SU-DHL-6 (cell line): ENCODE data around the gene MTMR11.
"Not testable (repeated sequence)": the region's sequence is repeated elsewhere in the genome, so short reads cannot be mapped to it uniquely, and the experiment has no call there.

Experiments used
- H2AFZ ChIP-seq: fragments of 200-600 bp; sonication (generic); 2 replicates; pipeline ENCODE4 v1.6.1; 2014; ENCODE audit warnings: low read depth, mild to moderate bottlenecking, moderate library complexity, mixed read lengths, antibody characterized with exemption, low read length; ENCODE audit not compliant: severe bottlenecking
- H3F3A ChIP-seq: fragments of 200-600 bp; shearing (Covaris generic); 2 replicates; pipeline ENCODE4 v1.6.0; 2016; ENCODE audit warnings: antibody characterized with exemption, mild to moderate bottlenecking; ENCODE audit not compliant: insufficient read depth
- H3K27ac ChIP-seq: fragments of 200-600 bp; sonication (generic); 2 replicates; pipeline ENCODE4 v1.5.1; 2016; ENCODE audit warnings: low read depth, mild to moderate bottlenecking, low read length, moderate library complexity, mixed read lengths
- H3K27me3 ChIP-seq: fragments of 200-600 bp; sonication (generic), shearing (Covaris generic); 2 replicates; pipeline ENCODE4 v1.6.0; 2014; ENCODE audit warnings: mild to moderate bottlenecking, low read length
- H3K36me3 ChIP-seq: fragments of 200-600 bp; sonication (generic); 2 replicates; pipeline ENCODE4 v1.6.1; 2014; ENCODE audit warnings: mild to moderate bottlenecking, low read length, mixed read lengths
- H3K4me2 ChIP-seq: fragments of 300-600, 200-600 bp; shearing (Covaris generic), sonication (generic); 2 replicates; pipeline ENCODE4 v1.6.0; 2014; ENCODE audit warnings: low read length, low read depth, mild to moderate bottlenecking; ENCODE audit not compliant: poor library complexity, severe bottlenecking
- H3K4me3 ChIP-seq: fragments of 200-600 bp; sonication (generic); 2 replicates; pipeline ENCODE4 v1.5.1; 2014; ENCODE audit warnings: antibody characterized with exemption, low read length, mild to moderate bottlenecking, mixed read lengths; ENCODE audit not compliant: insufficient read depth, poor library complexity, severe bottlenecking
- H3K79me2 ChIP-seq: fragments of 200-600 bp; sonication (generic); 2 replicates; pipeline ENCODE4 v1.6.1; 2014; ENCODE audit warnings: mild to moderate bottlenecking, low read length, moderate library complexity; ENCODE audit not compliant: insufficient read depth
- H3K9ac ChIP-seq: fragments of 200-600 bp; sonication (generic); 2 replicates; pipeline ENCODE4 v1.7.0; 2014; ENCODE audit warnings: mild to moderate bottlenecking, low read length
- H3K9me2 ChIP-seq: fragments of 200-600 bp; sonication (generic); replicated peaks from 2 replicates; pipeline ENCODE4 v1.6.1; 2014; ENCODE audit warnings: low read length; ENCODE audit not compliant: insufficient read depth
- H3K9me3 ChIP-seq: fragments of 200-600 bp; sonication (generic); 2 replicates; pipeline ENCODE4 v1.6.1; 2014; ENCODE audit warnings: low read length, mixed read lengths; ENCODE audit not compliant: insufficient read depth
- H4K20me1 ChIP-seq: fragments of 200-600 bp; sonication (generic); 2 replicates; pipeline ENCODE4 v1.6.1; 2014; ENCODE audit warnings: low read depth, mild to moderate bottlenecking, antibody characterized with exemption, low read length, moderate library complexity, mixed read lengths
- CTCF ChIP-seq: fragments of 200-600 bp; sonication (generic); IDR thresholded peaks from one replicate; pipeline ENCODE4 v1.5.1; 2017; ENCODE audit warnings: antibody characterized with exemption, mild to moderate bottlenecking, low read length, moderate library complexity; ENCODE audit not compliant: insufficient read depth, poor library complexity, severe bottlenecking
- EZH2phosphoT487 ChIP-seq: fragments of 200-600 bp; sonication (generic), shearing (Covaris generic); conservative IDR thresholded peaks from 2 replicates; pipeline ENCODE4 v1.6.1; 2018; ENCODE audit warnings: mild to moderate bottlenecking, antibody characterized with exemption, low read length, moderate library complexity, mixed read lengths

Gene MTMR11

DNA sequence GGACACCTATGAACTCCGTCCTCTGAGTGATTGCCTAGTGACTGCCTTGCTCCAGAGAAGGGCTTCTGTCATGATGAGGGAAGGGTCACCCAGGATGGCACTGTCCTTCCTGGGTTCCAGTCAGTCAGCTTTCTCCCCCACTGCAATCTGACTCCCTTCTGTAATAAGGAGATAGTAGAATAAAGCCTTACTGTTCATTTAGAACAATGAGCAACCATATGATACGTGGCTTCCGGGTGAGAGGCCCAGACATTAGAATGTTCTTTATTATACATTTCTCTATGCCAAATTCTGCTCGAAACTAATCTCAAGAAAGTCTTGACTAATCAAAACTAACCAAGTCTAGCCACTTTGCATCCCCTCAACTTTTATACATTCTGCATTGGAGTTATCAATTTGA, 8.5 kb upstream of the MTMR11 start:
- no peak overlapping the region for H3K27ac ChIP-seq
- no peaks in the 10 kb centered on the region for H4K20me1 ChIP-seq
- H3K27me3 ChIP-seq, result no peaks in the 10 kb centered on the region
- no peak for TF ChIP-seq EZH2phosphoT487
- no peaks in the 10 kb centered on the region for H3K9me2 ChIP-seq
- H3K4me3 ChIP-seq, result no peak overlapping the region
- H3K79me2 ChIP-seq, result no peaks in the 10 kb centered on the region
- H3K4me2 ChIP-seq, result no peak overlapping the region
- no peaks in the 10 kb centered on the region for H3F3A ChIP-seq
- H3K9ac ChIP-seq, result no peak overlapping the region
- no peaks in the 10 kb centered on the region for H3K9me3 ChIP-seq
- no peaks in the 10 kb centered on the region for H3K36me3 ChIP-seq
- no peak overlapping the region for H2AFZ ChIP-seq

- H3K27me3 ChIP-seq, result no peaks in the 10 kb centered on the region
- H4K20me1 ChIP-seq, result no peaks in the 10 kb centered on the region
- H3K79me2 ChIP-seq, result no peaks in the 10 kb centered on the region
- H3F3A ChIP-seq, result no peaks in the 10 kb centered on the region
- H3K9me3 ChIP-seq, result no peaks in the 10 kb centered on the region
- no peak overlapping the region for H3K4me2 ChIP-seq
- no peak overlapping the region for H3K27ac ChIP-seq
- no peak for TF ChIP-seq EZH2phosphoT487
- TF ChIP-seq CTCF, result no peak
- no peak overlapping the region for H3K4me3 ChIP-seq
- H3K36me3 ChIP-seq, result no peaks in the 10 kb centered on the region
- no peaks in the 10 kb centered on the region for H3K9me2 ChIP-seq
- no peak overlapping the region for H3K9ac ChIP-seq
- no peak overlapping the region for H2AFZ ChIP-seq
These were observed 6.2 kb upstream of the MTMR11 start for GRCh38 chr1:149942885-149943284.

DNA sequence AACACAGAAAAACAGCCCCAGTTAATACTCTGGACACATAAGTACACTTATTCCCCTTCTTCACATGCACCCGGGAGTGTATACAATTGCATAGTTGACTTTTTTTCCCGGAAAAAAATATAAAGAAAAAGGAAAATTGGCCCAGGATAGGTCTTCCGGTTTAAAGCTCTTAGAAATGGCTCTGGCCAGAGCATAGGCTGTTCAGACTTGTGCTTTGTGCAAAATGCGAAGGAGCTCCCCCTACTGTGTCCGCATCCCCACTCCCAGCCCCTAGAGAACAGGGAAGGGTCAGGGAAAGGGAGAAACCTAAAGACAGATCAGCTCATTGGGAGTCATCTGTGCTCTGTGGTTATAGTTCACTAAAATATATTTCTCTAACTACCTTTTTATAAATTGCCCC, 5.5 kb upstream of the MTMR11 start:
- H3K27me3 ChIP-seq, result no peaks in the 10 kb centered on the region
- TF ChIP-seq CTCF (no peak), EZH2phosphoT487 (no peak)

GRCh38 chr1:149940427-149940826, 3.7 kb upstream of the MTMR11 start:
- H3K9me2 ChIP-seq, result no peaks in the 10 kb centered on the region
- no peaks in the 10 kb centered on the region for H3K36me3 ChIP-seq
- no peak overlapping the region for H2AFZ ChIP-seq
- no peak for TF ChIP-seq CTCF
- no peak for TF ChIP-seq EZH2phosphoT487
- no peaks in the 10 kb centered on the region for H3K9me3 ChIP-seq
- no peak overlapping the region for H3K9ac ChIP-seq
- H4K20me1 ChIP-seq, result no peaks in the 10 kb centered on the region
- H3K4me3 ChIP-seq, result no peak overlapping the region
- no peaks in the 10 kb centered on the region for H3F3A ChIP-seq
- H3K4me2 ChIP-seq, result no peak overlapping the region
- no peaks in the 10 kb centered on the region for H3K27me3 ChIP-seq
- H3K79me2 ChIP-seq, result no peaks in the 10 kb centered on the region
- no peak overlapping the region for H3K27ac ChIP-seq

More for the DNA sequence above, 5.5 kb upstream of the MTMR11 start:
- no peaks in the 10 kb centered on the region for H3K79me2 ChIP-seq
- no peaks in the 10 kb centered on the region for H3F3A ChIP-seq
- H3K9me2 ChIP-seq, result no peaks in the 10 kb centered on the region
- H3K4me2 ChIP-seq, result no peak overlapping the region
- H3K9me3 ChIP-seq, result no peaks in the 10 kb centered on the region
- no peaks in the 10 kb centered on the region for H4K20me1 ChIP-seq
- H3K4me3 ChIP-seq, result no peak overlapping the region
- H3K27ac ChIP-seq, result no peak overlapping the region
- H2AFZ ChIP-seq, result no peak overlapping the region
- H3K36me3 ChIP-seq, result no peaks in the 10 kb centered on the region
- H3K9ac ChIP-seq, result no peak overlapping the region

DNA sequence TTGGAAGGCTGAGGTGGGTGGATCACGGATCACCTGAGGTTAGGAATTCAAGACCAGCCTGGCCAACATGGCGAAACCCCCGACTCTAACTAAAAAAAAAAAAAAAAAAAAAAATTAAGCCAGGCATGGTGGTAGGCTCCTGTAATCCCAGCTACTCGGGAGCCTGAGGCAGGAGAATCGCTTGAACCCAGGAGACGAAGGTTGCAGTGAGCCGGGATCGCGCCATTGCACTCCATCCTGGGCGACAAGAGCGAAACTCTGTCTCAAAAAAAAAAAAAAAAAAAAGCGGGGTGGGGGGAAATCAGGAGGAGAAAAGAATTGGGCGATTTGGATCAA, 2.0 kb upstream of the MTMR11 start:
- not testable (repeated sequence) for H3K9me2 ChIP-seq, H3K4me3 ChIP-seq, H4K20me1 ChIP-seq, H3K27ac ChIP-seq, H2AFZ ChIP-seq, H3K27me3 ChIP-seq, H3F3A ChIP-seq, H3K36me3 ChIP-seq, H3K79me2 ChIP-seq, H3K9me3 ChIP-seq, H3K9ac ChIP-seq, H3K4me2 ChIP-seq
